ENCODE results near the gene MBOAT1. TPM values are rescaled to one million over a fixed set of nuclear protein-coding genes. Genes with fewer than 3 reads are reported as not detected.

The MBOAT1 gene
- total RNA-seq, 1 experiment from 2014 or later, result 22.0 TPM

DNA sequence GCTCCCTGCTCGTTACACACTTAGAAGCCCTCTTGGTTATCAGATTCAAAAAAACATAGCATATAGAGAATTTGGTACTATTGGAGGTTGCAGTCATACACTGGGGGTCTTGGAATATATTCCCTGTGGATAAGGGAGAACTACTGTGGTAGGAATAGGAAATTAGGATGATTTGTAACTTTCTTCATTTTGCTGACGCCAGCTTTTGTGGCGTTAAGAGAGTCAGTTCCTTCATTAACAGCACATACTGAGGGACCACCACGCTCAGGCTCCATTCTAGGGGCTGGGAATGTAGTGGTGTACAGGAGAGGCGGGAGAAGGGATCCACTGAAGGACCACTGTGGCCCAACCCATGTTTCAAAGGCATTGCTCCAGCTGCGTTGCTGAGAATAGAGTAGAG lies 140.3 kb downstream of the MBOAT1 start:
- BruUV-seq (replicated peaks), result no TSS peak
- Histone ChIP-seq H3K4me3 (no peak overlapping the region), H3K4me1 (replicated peaks; ENCODE audit: insufficient read depth) (no peaks in the 10 kb centered on the region), H3F3A (ENCODE audit: insufficient read depth, low read depth) (no peaks in the 10 kb centered on the region), H3K79me2 (ENCODE audit: low read depth) (no peaks in the 10 kb centered on the region), H4K20me1 (ENCODE audit: insufficient read depth) (no peaks in the 10 kb centered on the region), H3K27ac (no peak overlapping the region), H3K36me3 (ENCODE audit: low read depth) (no peaks in the 10 kb centered on the region), H3K9me3 (ENCODE audit: insufficient read depth, low read depth) (peaks cover 5% of the 10 kb centered on the region; the same call in 1 of the 2 replicates), H3K9me2 (ENCODE audit: insufficient read depth) (no peaks in the 10 kb centered on the region), H3K27me3 (ENCODE audit: insufficient read depth, low read depth) (no peaks in the 10 kb centered on the region), H2AFZ (no peak overlapping the region), H3K4me2 (no peak overlapping the region)
- no peak for TF ChIP-seq EZH2 (IDR thresholded peaks at IDR 0.05; ENCODE audit: low read depth)
- TF ChIP-seq, protein P1, sequence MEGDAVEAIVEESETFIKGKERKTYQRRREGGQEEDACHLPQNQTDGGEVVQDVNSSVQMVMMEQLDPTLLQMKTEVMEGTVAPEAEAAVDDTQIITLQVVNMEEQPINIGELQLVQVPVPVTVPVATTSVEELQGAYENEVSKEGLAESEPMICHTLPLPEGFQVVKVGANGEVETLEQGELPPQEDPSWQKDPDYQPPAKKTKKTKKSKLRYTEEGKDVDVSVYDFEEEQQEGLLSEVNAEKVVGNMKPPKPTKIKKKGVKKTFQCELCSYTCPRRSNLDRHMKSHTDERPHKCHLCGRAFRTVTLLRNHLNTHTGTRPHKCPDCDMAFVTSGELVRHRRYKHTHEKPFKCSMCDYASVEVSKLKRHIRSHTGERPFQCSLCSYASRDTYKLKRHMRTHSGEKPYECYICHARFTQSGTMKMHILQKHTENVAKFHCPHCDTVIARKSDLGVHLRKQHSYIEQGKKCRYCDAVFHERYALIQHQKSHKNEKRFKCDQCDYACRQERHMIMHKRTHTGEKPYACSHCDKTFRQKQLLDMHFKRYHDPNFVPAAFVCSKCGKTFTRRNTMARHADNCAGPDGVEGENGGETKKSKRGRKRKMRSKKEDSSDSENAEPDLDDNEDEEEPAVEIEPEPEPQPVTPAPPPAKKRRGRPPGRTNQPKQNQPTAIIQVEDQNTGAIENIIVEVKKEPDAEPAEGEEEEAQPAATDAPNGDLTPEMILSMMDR (conservative IDR thresholded peaks at IDR 0.05), result no peak
- intact Hi-C loops (cut with micrococcal nuclease; ENCODE audit: unreplicated experiment), result no loop called here
- POLR2A ChIA-PET (ENCODE audit: unreplicated experiment), result no interaction called here
- CTCF ChIA-PET, result no interaction called here
- DNase-seq, result no peak

DNA sequence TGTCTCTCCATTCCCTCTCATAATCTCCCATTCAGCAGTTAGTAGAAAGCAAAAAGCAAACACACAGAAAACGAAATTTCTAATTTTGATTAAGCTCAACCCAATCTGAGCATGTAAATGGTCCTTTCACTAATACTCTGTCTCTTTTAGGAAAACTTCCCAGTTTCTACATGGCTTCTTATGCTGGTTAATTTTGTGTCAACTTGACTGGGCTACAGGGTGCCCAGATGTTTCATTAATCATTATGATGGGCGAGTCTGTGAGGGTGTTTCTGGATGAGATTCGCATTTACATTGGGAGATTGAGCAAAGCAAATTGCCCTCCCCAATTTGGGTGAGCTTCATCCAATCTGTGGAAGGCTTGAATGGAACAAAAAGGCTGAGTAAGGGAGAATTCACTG lies 142.2 kb downstream of the MBOAT1 start:
- DNase-seq, result no peak
- Histone ChIP-seq H4K20me1 (ENCODE audit: insufficient read depth) (no peaks in the 10 kb centered on the region), H2AFZ (no peak overlapping the region), H3K36me3 (ENCODE audit: low read depth) (no peaks in the 10 kb centered on the region), H3K4me1 (replicated peaks; ENCODE audit: insufficient read depth) (no peaks in the 10 kb centered on the region), H3K4me3 (no peak overlapping the region), H3K9me3 (ENCODE audit: insufficient read depth, low read depth) (peaks cover 5% of the 10 kb centered on the region; the same call in 1 of the 2 replicates), H3K9me2 (ENCODE audit: insufficient read depth) (no peaks in the 10 kb centered on the region), H3K27me3 (ENCODE audit: insufficient read depth, low read depth) (no peaks in the 10 kb centered on the region), H3K27ac (no peak overlapping the region), H3F3A (ENCODE audit: insufficient read depth, low read depth) (no peaks in the 10 kb centered on the region), H3K4me2 (no peak overlapping the region), H3K79me2 (ENCODE audit: low read depth) (no peaks in the 10 kb centered on the region)
- CTCF ChIA-PET, result no interaction called here
- intact Hi-C loops (cut with micrococcal nuclease; ENCODE audit: unreplicated experiment), result no loop called here
- no peak for TF ChIP-seq EZH2 (IDR thresholded peaks at IDR 0.05; ENCODE audit: low read depth)
- TF ChIP-seq, protein P1 (conservative IDR thresholded peaks at IDR 0.05), result no peak
- BruUV-seq (replicated peaks), result no TSS peak
- POLR2A ChIA-PET (ENCODE audit: unreplicated experiment), result no interaction called here

GRCh38 chr6:20069021-20069522 lies 143.2 kb downstream of the MBOAT1 start:
- H3K27me3 ChIP-seq (ENCODE audit: insufficient read depth, low read depth), result no peaks in the 10 kb centered on the region
- CTCF ChIA-PET, result no interaction called here

More at GRCh38 chr6:20069021-20069522, 143.2 kb downstream of the MBOAT1 start:
- DNase-seq, result no peak
- intact Hi-C loops (cut with micrococcal nuclease; ENCODE audit: unreplicated experiment), result no loop called here
- POLR2A ChIA-PET (ENCODE audit: unreplicated experiment), result no interaction called here
- H3K79me2 ChIP-seq (ENCODE audit: low read depth), result no peaks in the 10 kb centered on the region
- H3F3A ChIP-seq (ENCODE audit: insufficient read depth, low read depth), result no peaks in the 10 kb centered on the region
- H2AFZ ChIP-seq, result no peak overlapping the region
- no peaks in the 10 kb centered on the region for H4K20me1 ChIP-seq (ENCODE audit: insufficient read depth)
- no peaks in the 10 kb centered on the region for H3K4me1 ChIP-seq (replicated peaks; ENCODE audit: insufficient read depth)
- no peak for TF ChIP-seq EZH2 (IDR thresholded peaks at IDR 0.05; ENCODE audit: low read depth)
- TF ChIP-seq, protein P1 (conservative IDR thresholded peaks at IDR 0.05), result no peak
- no peaks in the 10 kb centered on the region for H3K36me3 ChIP-seq (ENCODE audit: low read depth)
- no peaks in the 10 kb centered on the region for H3K9me2 ChIP-seq (ENCODE audit: insufficient read depth)
- no TSS peak for BruUV-seq (replicated peaks)
- H3K9me3 ChIP-seq (ENCODE audit: insufficient read depth, low read depth), result peaks cover 5% of the 10 kb centered on the region; the same call in 1 of the 2 replicates
- H3K27ac ChIP-seq, result no peak overlapping the region
- no peak overlapping the region for H3K4me2 ChIP-seq
- no peak overlapping the region for H3K4me3 ChIP-seq
